Neural crest cell (in vitro differentiated cells): ENCODE measurements around the gene CMIP. TPM values are rescaled to one million over a fixed set of nuclear protein-coding genes. Genes with fewer than 3 reads are reported as not detected.

ENCODE experiments used
- DNase-seq: peaks from one replicate; pipeline ENCODE4 v3.0.0; 2021; ENCODE audit warnings: low read depth, mixed read lengths, low spot score
- H3K27ac Mint-ChIP-seq: one replicate; pipeline ENCODE4 v1.8.0; 2021; ENCODE audit warnings: mild to moderate bottlenecking, mixed read lengths; ENCODE audit not compliant: unreplicated experiment
- H3K27me3 Mint-ChIP-seq: 2 replicates; pipeline ENCODE4 v1.8.0; 2021; ENCODE audit warnings: low read depth, mild to moderate bottlenecking, mixed read lengths
- H3K36me3 Mint-ChIP-seq: 2 replicates; pipeline ENCODE4 v1.8.0; 2021; ENCODE audit warnings: low read depth, mild to moderate bottlenecking, mixed read lengths
- H3K4me1 Mint-ChIP-seq: 2 replicates; pipeline ENCODE4 v1.8.0; 2021; ENCODE audit warnings: mixed read lengths
- H3K4me3 Mint-ChIP-seq: one replicate; pipeline ENCODE4 v1.8.0; 2021; ENCODE audit warnings: mild to moderate bottlenecking, mixed read lengths
- H3K9me3 Mint-ChIP-seq: 2 replicates; pipeline ENCODE4 v1.8.0; 2021; ENCODE audit warnings: mixed read lengths
- CTCF ChIP-seq: fragments of 200-600 bp; sonication (generic); conservative IDR thresholded peaks from 2 replicates; pipeline ENCODE4 v1.5.0; 2021; ENCODE audit warnings: antibody characterized with exemption, mild to moderate bottlenecking
- total RNA-seq: library from RNA; stranded (reverse); gene quantifications from 2 replicates; pipeline ENCODE4 v1.2.1, GENCODE V29; 2021

The CMIP gene
- total RNA-seq, 1 donor from 2014 or later, result 41.2 TPM

GRCh38 chr16:81676066-81676882 lies 231.7 kb downstream of the CMIP start:
- Mint-ChIP-seq H3K27ac (no peak overlapping the region), H3K36me3 (peaks cover 9% of the 10 kb centered on the region), H3K9me3 (no peaks in the 10 kb centered on the region), H3K4me1 (no peaks in the 10 kb centered on the region), H3K27me3 (no peaks in the 10 kb centered on the region), H3K4me3 (no peak overlapping the region)
- no peak for DNase-seq
- no peak for TF ChIP-seq CTCF

- DNase-seq, result no peak
Measured at GRCh38 chr16:81676883-81677737, 232.5 kb downstream of the CMIP start.

GRCh38 chr16:81678326-81679095 lies 233.9 kb downstream of the CMIP start:
- peak overlapping the region; percentile 74 for H3K27ac Mint-ChIP-seq
- TF ChIP-seq CTCF, result no peak
- no peaks in the 10 kb centered on the region for H3K4me1 Mint-ChIP-seq
- H3K36me3 Mint-ChIP-seq, result peaks cover 10% of the 10 kb centered on the region
- DNase-seq, result no peak
- H3K9me3 Mint-ChIP-seq, result no peaks in the 10 kb centered on the region
- H3K27me3 Mint-ChIP-seq, result no peaks in the 10 kb centered on the region
- no peak overlapping the region for H3K4me3 Mint-ChIP-seq

More at GRCh38 chr16:81676883-81677737, 232.5 kb downstream of the CMIP start:
- no peak for TF ChIP-seq CTCF
- peaks cover 10% of the 10 kb centered on the region for H3K36me3 Mint-ChIP-seq
- no peak overlapping the region for H3K4me3 Mint-ChIP-seq
- H3K4me1 Mint-ChIP-seq, result no peaks in the 10 kb centered on the region
- H3K27me3 Mint-ChIP-seq, result no peaks in the 10 kb centered on the region
- H3K27ac Mint-ChIP-seq, result peak overlapping the region; percentile 62
- H3K9me3 Mint-ChIP-seq, result no peaks in the 10 kb centered on the region

GRCh38 chr16:81679721-81680430 lies 235.3 kb downstream of the CMIP start:
- H3K36me3 Mint-ChIP-seq, result peaks cover 8% of the 10 kb centered on the region
- no peaks in the 10 kb centered on the region for H3K4me1 Mint-ChIP-seq
- no peak overlapping the region for H3K4me3 Mint-ChIP-seq
- peak overlapping the region; percentile 74 for H3K27ac Mint-ChIP-seq
- H3K9me3 Mint-ChIP-seq, result no peaks in the 10 kb centered on the region
- no peak for TF ChIP-seq CTCF
- H3K27me3 Mint-ChIP-seq, result no peaks in the 10 kb centered on the region
- DNase-seq, result no peak
